NOMO-1 treated with dmso at 0.1 percent for 144 hours (cell line): ENCODE results near the gene SAP30.

ENCODE experiments used
- DNase-seq: peaks from one replicate; lab custom pipeline; 2025; ENCODE audit not compliant: unreplicated experiment; lab: John Stamatoyannopoulos, UW

The SAP30 gene

GRCh38 chr4:173365359-173365996 lies 5.3 kb upstream of the SAP30 start:
- DNase-seq, result no peak

GRCh38 chr4:173367285-173367684 lies 3.5 kb upstream of the SAP30 start:
- no peak for DNase-seq

GRCh38 chr4:173367946-173368345 lies 2.8 kb upstream of the SAP30 start:
- no peak for DNase-seq

- peak; percentile 58 for DNase-seq
Observed at GRCh38 chr4:173370130-173370476, 651 bp upstream of the SAP30 start.

GRCh38 chr4:173371292-173372192 lies 788 bp downstream of the SAP30 start:
- peak; percentile 36 for DNase-seq

- no peak for DNase-seq
Observed at GRCh38 chr4:173374588-173374987, 3.8 kb downstream of the SAP30 start.

- DNase-seq, result no peak
Observed at GRCh38 chr4:173379929-173380328, 9.2 kb downstream of the SAP30 start.

- no peak for DNase-seq
Observed at GRCh38 chr4:173380987-173381386, 10.2 kb downstream of the SAP30 start.

GRCh38 chr4:173381610-173382009 lies 10.9 kb downstream of the SAP30 start:
- no peak for DNase-seq

- DNase-seq, result no peak
Observed at GRCh38 chr4:173382349-173382748, 11.6 kb downstream of the SAP30 start.

GRCh38 chr4:173386751-173387150 lies 16.0 kb downstream of the SAP30 start:
- no peak for DNase-seq

- no peak for DNase-seq
Observed at GRCh38 chr4:173391701-173392100, 20.9 kb downstream of the SAP30 start.

GRCh38 chr4:173397604-173398003 lies 26.9 kb downstream of the SAP30 start:
- no peak for DNase-seq

GRCh38 chr4:173398220-173398619 lies 27.5 kb downstream of the SAP30 start:
- no peak for DNase-seq

- DNase-seq, result no peak
Observed at GRCh38 chr4:173398779-173399415, 28.1 kb downstream of the SAP30 start, which contains the start of gene SCRG1. Gene SCRG1 (minus strand): TSS chr4:173399116. CDS start chr4:173391414, 7,702 bp downstream.

- no peak for DNase-seq
Observed at GRCh38 chr4:173401063-173401462, 30.3 kb downstream of the SAP30 start.

- DNase-seq, result no peak
Observed at GRCh38 chr4:173403051-173403450, 32.3 kb downstream of the SAP30 start.

- no peak for DNase-seq
Observed at GRCh38 chr4:173404296-173404865, 33.6 kb downstream of the SAP30 start.

GRCh38 chr4:173405840-173406606 lies 35.3 kb downstream of the SAP30 start:
- no peak for DNase-seq

GRCh38 chr4:173410079-173410478 lies 39.3 kb downstream of the SAP30 start:
- DNase-seq, result no peak
